Left ventricle myocardium inferior (tissue), 1 donor: Measurements from ENCODE around the gene PLD5. TPM values are rescaled to one million over a fixed set of nuclear protein-coding genes. Genes with fewer than 3 reads are reported as not detected.

Experiments
- DNase-seq: peaks from one replicate; pipeline ENCODE4 v3.0.0-alpha.2; 2020
- H3K27ac ChIP-seq: fragments of 200-600 bp; replicated peaks from 2 replicates; pipeline ENCODE4 v1.8.0; 2021
- H3K27me3 ChIP-seq: fragments of 200-600 bp; 2 replicates; pipeline ENCODE4 v1.8.0; 2021; ENCODE audit warnings: low read depth
- H3K36me3 ChIP-seq: fragments of 200-600 bp; 2 replicates; pipeline ENCODE4 v1.8.0; 2021
- H3K4me1 ChIP-seq: fragments of 200-600 bp; 2 replicates; pipeline ENCODE4 v1.8.0; 2021
- H3K4me3 ChIP-seq: fragments of 200-600 bp; 2 replicates; pipeline ENCODE4 v1.8.0; 2021; ENCODE audit warnings: mild to moderate bottlenecking, moderate library complexity
- H3K9me3 ChIP-seq: fragments of 200-600 bp; replicated peaks from 2 replicates; pipeline ENCODE4 v1.8.0; 2021
- intact Hi-C: fragments of 100-400 bp; cut with micrococcal nuclease; formaldehyde crosslinking; loops from one replicate; pipeline ENCODE4 v1.11.0; 2022
- total RNA-seq: library from RNA; stranded (reverse); fragmentation: NEBNext Ultra II Directional; extraction: Animal tissue kit (Norgen Biotek cat#: 25700); gene quantifications from one replicate; pipeline ENCODE4 v1.2.1, GENCODE V29; 2021
- TF ChIP-seq, protein P1 (sequence below): fragments of 200-600 bp; IDR thresholded peaks from 2 replicates; pipeline ENCODE4 v1.8.0; 2021; ENCODE audit warnings: antibody characterized with exemption, mild to moderate bottlenecking, borderline replicate concordance
- donor health status: DM: no; HTN: yes; CAD: no; lungs with severe emphysema.

PLD5 gene
- total RNA-seq, 1 donor from 2014 or later, result 0.11 TPM

DNA sequence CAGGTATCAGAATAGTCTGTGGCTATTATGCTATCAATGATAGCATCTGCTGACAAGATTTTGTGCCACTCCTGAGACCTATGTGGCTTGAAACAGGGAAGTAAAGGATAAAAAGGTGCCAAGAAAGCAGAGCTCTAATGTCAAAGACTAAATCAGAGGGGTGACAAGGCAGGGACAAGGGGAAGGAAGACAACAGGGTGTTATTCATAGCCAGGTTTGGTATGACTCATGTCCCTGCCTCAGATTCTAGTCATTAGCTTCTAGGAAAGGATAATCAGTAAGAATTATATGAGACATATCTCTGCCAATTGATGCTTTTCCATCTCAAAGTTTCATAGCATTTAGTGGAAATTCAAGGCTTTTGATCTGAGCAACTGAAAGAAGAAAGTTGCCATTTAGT, 31.8 kb upstream of the PLD5 start:
- H3K9me3 ChIP-seq, result peaks cover 5% of the 10 kb centered on the region
- intact Hi-C loops, result no loop called here
- TF ChIP-seq, protein P1, sequence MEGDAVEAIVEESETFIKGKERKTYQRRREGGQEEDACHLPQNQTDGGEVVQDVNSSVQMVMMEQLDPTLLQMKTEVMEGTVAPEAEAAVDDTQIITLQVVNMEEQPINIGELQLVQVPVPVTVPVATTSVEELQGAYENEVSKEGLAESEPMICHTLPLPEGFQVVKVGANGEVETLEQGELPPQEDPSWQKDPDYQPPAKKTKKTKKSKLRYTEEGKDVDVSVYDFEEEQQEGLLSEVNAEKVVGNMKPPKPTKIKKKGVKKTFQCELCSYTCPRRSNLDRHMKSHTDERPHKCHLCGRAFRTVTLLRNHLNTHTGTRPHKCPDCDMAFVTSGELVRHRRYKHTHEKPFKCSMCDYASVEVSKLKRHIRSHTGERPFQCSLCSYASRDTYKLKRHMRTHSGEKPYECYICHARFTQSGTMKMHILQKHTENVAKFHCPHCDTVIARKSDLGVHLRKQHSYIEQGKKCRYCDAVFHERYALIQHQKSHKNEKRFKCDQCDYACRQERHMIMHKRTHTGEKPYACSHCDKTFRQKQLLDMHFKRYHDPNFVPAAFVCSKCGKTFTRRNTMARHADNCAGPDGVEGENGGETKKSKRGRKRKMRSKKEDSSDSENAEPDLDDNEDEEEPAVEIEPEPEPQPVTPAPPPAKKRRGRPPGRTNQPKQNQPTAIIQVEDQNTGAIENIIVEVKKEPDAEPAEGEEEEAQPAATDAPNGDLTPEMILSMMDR, result no peak

DNA sequence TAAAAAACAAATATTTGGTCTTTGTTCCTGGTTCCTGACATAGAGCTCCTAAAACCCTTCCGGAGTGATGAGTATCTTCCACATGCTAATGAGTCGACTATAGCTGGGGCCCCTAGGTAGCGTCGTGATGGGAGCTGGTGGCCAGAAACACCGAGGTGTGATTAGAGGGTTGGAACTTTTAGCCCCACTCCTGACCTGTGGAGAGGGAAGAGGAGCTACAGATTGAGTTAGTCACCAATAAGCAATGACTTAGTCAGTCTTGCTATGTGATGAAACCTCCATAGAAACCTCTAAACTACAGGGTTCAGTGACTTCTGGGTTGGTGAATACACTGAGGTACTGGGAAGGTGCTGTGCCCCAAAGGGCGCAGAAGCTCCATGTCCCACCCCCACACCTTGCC, 30.1 kb upstream of the PLD5 start:
- DNase-seq, result no peak
- no peaks in the 10 kb centered on the region for H3K9me3 ChIP-seq
- H3K27me3 ChIP-seq, result peaks cover 3% of the 10 kb centered on the region
- no peak overlapping the region for H3K27ac ChIP-seq
- no peaks in the 10 kb centered on the region for H3K36me3 ChIP-seq
- intact Hi-C loops, result no loop called here
- H3K4me3 ChIP-seq, result no peak overlapping the region
- no peaks in the 10 kb centered on the region for H3K4me1 ChIP-seq
- TF ChIP-seq, protein P1, result no peak

More for the DNA sequence above, 31.8 kb upstream of the PLD5 start:
- H3K27ac ChIP-seq, result no peak overlapping the region
- no peak for DNase-seq
- no peak overlapping the region for H3K4me3 ChIP-seq
- H3K4me1 ChIP-seq, result no peaks in the 10 kb centered on the region
- H3K36me3 ChIP-seq, result no peaks in the 10 kb centered on the region
- H3K27me3 ChIP-seq, result no peaks in the 10 kb centered on the region

DNA sequence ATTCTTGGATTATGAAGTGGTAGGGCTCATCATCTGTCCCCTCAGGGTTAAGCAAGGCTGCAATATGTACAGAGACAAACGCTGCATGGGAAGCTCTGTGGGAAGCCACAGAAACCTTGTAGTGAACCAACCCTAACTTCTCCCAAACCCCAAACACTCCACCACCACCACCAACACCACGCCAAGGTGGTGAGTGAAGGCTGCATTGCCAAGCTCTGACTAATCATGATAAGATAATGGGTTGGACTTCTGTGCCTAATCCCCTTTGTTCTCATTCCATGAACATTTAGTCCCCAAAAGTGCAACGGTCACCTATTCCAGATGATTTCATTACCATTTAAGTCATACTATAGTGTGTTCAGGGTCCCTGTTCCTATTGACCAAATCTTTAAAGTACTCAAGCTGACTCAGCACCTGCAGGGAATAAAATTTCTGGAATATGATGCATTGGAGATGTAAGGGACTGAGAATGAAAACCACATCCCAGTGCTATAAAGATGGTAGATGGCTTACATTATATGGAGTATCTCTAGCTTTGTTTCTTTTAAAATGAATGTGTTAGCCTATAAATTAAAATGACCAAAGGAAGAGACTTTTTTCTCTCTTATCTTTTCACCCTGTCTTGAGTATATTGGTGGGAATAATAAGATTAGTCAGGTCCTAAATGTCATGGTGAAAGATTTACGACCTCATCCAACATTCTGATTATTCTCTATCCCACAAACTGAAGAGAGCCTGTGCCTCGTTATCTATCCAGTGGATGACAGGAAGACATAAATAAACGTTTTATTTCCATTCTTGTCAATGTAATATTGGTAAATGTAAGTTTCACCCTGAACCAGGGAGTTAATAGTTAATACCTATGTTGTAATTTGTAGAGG, 22.6 kb upstream of the PLD5 start:
- Histone ChIP-seq H3K9me3 (no peaks in the 10 kb centered on the region), H3K27me3 (peaks cover 28% of the 10 kb centered on the region), H3K4me1 (no peaks in the 10 kb centered on the region), H3K36me3 (no peaks in the 10 kb centered on the region), H3K27ac (no peak overlapping the region), H3K4me3 (no peak overlapping the region)
- no peak for DNase-seq
- TF ChIP-seq, protein P1, result no peak
- intact Hi-C loops, result no loop called here

DNA sequence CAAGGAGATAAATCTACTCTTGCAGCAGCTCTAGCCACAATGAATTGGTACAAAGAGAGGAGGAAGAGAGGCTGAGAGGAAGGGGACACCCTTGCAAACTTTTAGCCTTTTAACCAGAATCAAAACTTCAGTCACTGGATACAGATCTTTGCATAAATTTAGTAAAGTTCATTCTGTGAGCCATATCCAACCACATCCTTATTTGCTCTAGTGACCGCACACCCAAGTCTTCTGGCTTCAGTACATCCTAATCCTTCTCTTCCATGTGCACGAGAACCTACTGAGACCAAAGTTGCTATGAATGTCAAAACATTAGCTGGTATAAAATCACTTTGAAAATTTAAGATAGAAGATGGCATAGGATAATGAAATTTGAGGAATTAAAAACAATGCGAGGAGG, 21.9 kb upstream of the PLD5 start:
- H3K4me1 ChIP-seq, result no peaks in the 10 kb centered on the region
- TF ChIP-seq, protein P1, result no peak
- peaks cover 28% of the 10 kb centered on the region for H3K27me3 ChIP-seq
- no peaks in the 10 kb centered on the region for H3K9me3 ChIP-seq
- no peak for DNase-seq
- no peaks in the 10 kb centered on the region for H3K36me3 ChIP-seq
- no peak overlapping the region for H3K4me3 ChIP-seq
- intact Hi-C loops, result no loop called here
- H3K27ac ChIP-seq, result no peak overlapping the region

DNA sequence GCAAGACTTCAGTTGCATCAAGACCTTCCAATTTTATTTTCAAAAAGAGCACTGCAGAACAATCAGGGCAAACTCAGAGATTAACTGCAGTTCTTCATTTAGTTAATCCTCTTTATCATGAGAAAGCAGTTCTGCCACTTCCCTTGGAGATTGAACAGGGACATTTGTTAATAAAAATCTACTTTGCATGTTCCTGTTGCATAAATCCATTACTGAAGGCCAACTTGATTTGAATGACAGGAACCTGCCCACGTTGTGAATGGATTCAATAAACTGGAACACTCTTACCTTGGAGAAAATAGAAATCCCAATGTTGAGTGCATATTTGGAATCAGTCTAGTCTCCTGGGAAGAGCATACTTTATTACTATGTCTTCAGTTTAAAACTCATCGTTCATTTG, 19.6 kb upstream of the PLD5 start:
- Histone ChIP-seq H3K27ac (no peak overlapping the region), H3K36me3 (no peaks in the 10 kb centered on the region), H3K9me3 (no peaks in the 10 kb centered on the region), H3K4me3 (no peak overlapping the region), H3K4me1 (no peaks in the 10 kb centered on the region), H3K27me3 (peaks cover 34% of the 10 kb centered on the region)
- no peak for DNase-seq
- intact Hi-C loops, result no loop called here
- TF ChIP-seq, protein P1, result no peak
